Mesenchymal stem cell (in vitro differentiated cells and primary cell): ENCODE measurements around the gene RASSF8.

Source experiments
- DNase-seq: peaks from one replicate; pipeline ENCODE4 v3.0.0-alpha.2; 2013
- H2AFZ ChIP-seq: one replicate; pipeline ENCODE4 v1.6.1; 2013; ENCODE audit warnings: low read depth, mild to moderate bottlenecking, control low read depth, inconsistent platforms, low read length, moderate library complexity
- H2AK5ac ChIP-seq: 2 replicates; pipeline ENCODE4 v1.6.1; 2013; ENCODE audit warnings: low read length, moderate library complexity, mild to moderate bottlenecking, inconsistent platforms; ENCODE audit not compliant: severe bottlenecking
- H2BK120ac ChIP-seq: one replicate; pipeline ENCODE4 v1.6.1; 2013; ENCODE audit warnings: low read depth, mild to moderate bottlenecking, inconsistent platforms, low read length, moderate library complexity
- H2BK12ac ChIP-seq, 2 experiments: one replicate each; pipeline ENCODE4 v1.6.1; 2013; ENCODE audit warnings: inconsistent platforms in 2 of 2, low read length in 2 of 2, mild to moderate bottlenecking in 2 of 2, moderate library complexity in 2 of 2, control low read depth in 1 of 2
- H2BK15ac ChIP-seq: one replicate; pipeline ENCODE4 v1.6.1; 2013; ENCODE audit warnings: mild to moderate bottlenecking, low read depth, inconsistent platforms; ENCODE audit not compliant: poor library complexity, severe bottlenecking
- H2BK5ac ChIP-seq: 2 replicates; pipeline ENCODE4 v1.6.1; 2013; ENCODE audit warnings: low read depth, mild to moderate bottlenecking, low read length, control low read depth, inconsistent platforms; ENCODE audit not compliant: poor library complexity, severe bottlenecking
- H3K14ac ChIP-seq, 2 experiments: one replicate each; pipeline ENCODE4 v1.6.1; 2013; ENCODE audit warnings: inconsistent platforms in 2 of 2, low read length in 2 of 2, control low read depth in 1 of 2, mild to moderate bottlenecking in 1 of 2, moderate library complexity in 1 of 2
- H3K18ac ChIP-seq, 2 experiments: one replicate each; pipeline ENCODE4 v1.6.1; 2013; ENCODE audit warnings: inconsistent platforms in 2 of 2, low read length in 2 of 2, control low read depth in 1 of 2, low read depth in 1 of 2, mild to moderate bottlenecking in 1 of 2
- H3K23ac ChIP-seq, 2 experiments: one replicate each; pipeline ENCODE4 v1.6.1; 2013; ENCODE audit warnings: inconsistent platforms in 2 of 2, low read length in 2 of 2, mild to moderate bottlenecking in 2 of 2, moderate library complexity in 2 of 2, control low read depth in 1 of 2
- H3K27ac ChIP-seq: 2 replicates; pipeline ENCODE4 v1.5.1; 2013; ENCODE audit warnings: mild to moderate bottlenecking, moderate library complexity, low read length, control low read depth, inconsistent platforms; ENCODE audit not compliant: poor library complexity, severe bottlenecking
- H3K27me3 ChIP-seq, 2 experiments: 2 replicates each; pipeline versions ENCODE4 v1.6.1 to v1.7.0; 2013; ENCODE audit warnings: low read length in 2 of 2, mild to moderate bottlenecking in 2 of 2, moderate library complexity in 2 of 2, control low read depth in 1 of 2, inconsistent platforms in 1 of 2; ENCODE audit not compliant: control insufficient read depth in 1 of 2, insufficient read depth in 1 of 2
- H3K36me3 ChIP-seq, 2 experiments: 2 replicates each; pipeline versions ENCODE4 v1.6.1 to v1.7.0; 2013; ENCODE audit warnings: low read length in 2 of 2, control low read depth in 1 of 2, inconsistent platforms in 1 of 2, low read depth in 1 of 2, mild to moderate bottlenecking in 1 of 2; ENCODE audit not compliant: insufficient read depth in 2 of 2, control insufficient read depth in 1 of 2
- H3K4ac ChIP-seq, 2 experiments: one replicate each; pipeline ENCODE4 v1.6.1; 2013; ENCODE audit warnings: inconsistent platforms in 2 of 2, low read length in 2 of 2, mild to moderate bottlenecking in 2 of 2, moderate library complexity in 2 of 2, control low read depth in 1 of 2, low read depth in 1 of 2
- H3K4me1 ChIP-seq: 2 replicates; pipeline ENCODE4 v1.6.1; 2013; ENCODE audit warnings: low read depth, low read length, control low read depth; ENCODE audit not compliant: control insufficient read depth, insufficient read depth
- H3K4me2 ChIP-seq: 2 replicates; pipeline ENCODE4 v1.6.1; 2013; ENCODE audit warnings: low read length, mild to moderate bottlenecking, inconsistent platforms; ENCODE audit not compliant: poor library complexity, severe bottlenecking
- H3K4me3 ChIP-seq, 2 experiments: 2 replicates each; pipeline versions ENCODE4 v1.5.1 to v1.7.0; 2013; ENCODE audit warnings: low read length in 2 of 2, mild to moderate bottlenecking in 2 of 2, control low read depth in 1 of 2, low read depth in 1 of 2; ENCODE audit not compliant: insufficient read depth in 1 of 2
- H3K79me1 ChIP-seq: replicated peaks from 2 replicates; pipeline ENCODE4 v1.6.1; 2013; ENCODE audit warnings: mild to moderate bottlenecking, control low read depth, low read length, inconsistent platforms; ENCODE audit not compliant: poor library complexity, severe bottlenecking
- H3K9ac ChIP-seq: 2 replicates; pipeline ENCODE4 v1.7.0; 2013; ENCODE audit warnings: mild to moderate bottlenecking, low read length, moderate library complexity
- H3K9me3 ChIP-seq: 2 replicates; pipeline ENCODE4 v1.7.0; 2013; ENCODE audit warnings: mild to moderate bottlenecking, low read length; ENCODE audit not compliant: control insufficient read depth
- H4K8ac ChIP-seq: one replicate; pipeline ENCODE4 v1.6.1; 2013; ENCODE audit warnings: inconsistent platforms, mild to moderate bottlenecking, low read length, moderate library complexity
- H4K91ac ChIP-seq: one replicate; pipeline ENCODE4 v1.6.1; 2013; ENCODE audit warnings: mild to moderate bottlenecking, low read length, inconsistent platforms
- WGBS: methylation state at CpG from one replicate; pipeline ENCODE4 v1.1.7; 2013; ENCODE audit warnings: mixed read lengths; 5-methylcytosine and 5-hydroxymethylcytosine counted together

RASSF8 gene

GRCh38 chr12:26062006-26062405 lies 103.5 kb downstream of the RASSF8 start:
- no peak overlapping the region for H3K9ac ChIP-seq
- H3K18ac ChIP-seq, result no peak overlapping the region
- no peak overlapping the region for H3K4me2 ChIP-seq
- H3K4me1 ChIP-seq, result no peaks in the 10 kb centered on the region
- no peak overlapping the region for H3K4ac ChIP-seq
- H3K27me3 ChIP-seq, result no peaks in the 10 kb centered on the region
- H2BK15ac ChIP-seq, result no peak overlapping the region
- no peak for DNase-seq
- H3K27ac ChIP-seq, result no peak overlapping the region
- 97% methylated on average over 3 of the region's 3 CpGs for WGBS
- H3K14ac ChIP-seq, result no peak overlapping the region
- no peak overlapping the region for H4K8ac ChIP-seq
- H3K9me3 ChIP-seq, result no peaks in the 10 kb centered on the region
- no peak overlapping the region for H4K91ac ChIP-seq
- no peak overlapping the region for H3K4me3 ChIP-seq
- peaks cover 13% of the 10 kb centered on the region for H3K79me1 ChIP-seq
- no peak overlapping the region for H2BK120ac ChIP-seq
- H2BK5ac ChIP-seq, result no peak overlapping the region
- no peak overlapping the region for H2BK12ac ChIP-seq
- no peak overlapping the region for H2AFZ ChIP-seq
- H2AK5ac ChIP-seq, result no peak overlapping the region
- H3K23ac ChIP-seq, result no peak overlapping the region
- H3K36me3 ChIP-seq, result peaks cover 0 to 75% of the 10 kb centered on the region in 2 experiments

GRCh38 chr12:26062566-26062965 lies 104.1 kb downstream of the RASSF8 start:
- H3K4me2 ChIP-seq, result no peak overlapping the region
- no peaks in the 10 kb centered on the region for H3K4me1 ChIP-seq
- H3K9me3 ChIP-seq, result no peaks in the 10 kb centered on the region
- H3K79me1 ChIP-seq, result peaks cover 15% of the 10 kb centered on the region
- no peak overlapping the region for H2BK12ac ChIP-seq
- 55% methylated on average over 3 of the region's 4 CpGs for WGBS
- H3K27me3 ChIP-seq, result no peaks in the 10 kb centered on the region
- H2AFZ ChIP-seq, result no peak overlapping the region
- no peak overlapping the region for H2AK5ac ChIP-seq
- H3K14ac ChIP-seq, result no peak overlapping the region
- H3K27ac ChIP-seq, result peak overlapping the region; percentile 38
- H2BK15ac ChIP-seq, result no peak overlapping the region
- no peak overlapping the region for H3K4ac ChIP-seq
- no peak overlapping the region for H2BK5ac ChIP-seq
- H3K9ac ChIP-seq, result peak overlapping the region; percentile 23
- peaks cover 2 to 80% of the 10 kb centered on the region in 2 experiments for H3K36me3 ChIP-seq
- H3K4me3 ChIP-seq, result no peak overlapping the region
- H4K91ac ChIP-seq, result no peak overlapping the region
- no peak overlapping the region for H2BK120ac ChIP-seq
- H3K18ac ChIP-seq, result no peak overlapping the region
- H3K23ac ChIP-seq, result no peak overlapping the region
- peak; percentile 45 for DNase-seq
- H4K8ac ChIP-seq, result no peak overlapping the region

DNA sequence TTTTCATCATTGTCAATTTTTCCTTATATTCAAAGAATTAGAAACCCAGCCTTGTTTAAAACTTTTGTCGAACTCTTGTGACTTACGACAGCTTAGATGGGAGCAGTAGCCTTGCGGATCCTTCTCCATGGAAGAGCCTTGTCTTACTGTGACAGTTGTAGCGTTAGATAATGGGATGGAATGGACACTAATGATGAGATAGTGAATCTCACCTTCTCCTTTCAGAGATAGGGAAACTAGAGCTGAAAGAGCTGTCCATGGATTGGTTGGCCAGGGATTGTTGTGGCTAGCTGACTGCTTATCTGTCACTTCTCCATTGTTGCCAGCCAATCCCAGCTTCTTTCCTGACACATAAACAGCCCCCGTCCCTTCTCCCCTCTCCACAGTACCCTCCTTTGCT lies 107.0 kb downstream of the RASSF8 start:
- H2BK5ac ChIP-seq, result no peak overlapping the region
- no peak overlapping the region for H3K14ac ChIP-seq

GRCh38 chr12:26068503-26068902 lies 110.0 kb downstream of the RASSF8 start:
- H2BK15ac ChIP-seq, result no peak overlapping the region
- no peak overlapping the region for H3K9ac ChIP-seq
- no peak overlapping the region for H3K4ac ChIP-seq
- no peak overlapping the region for H4K91ac ChIP-seq
- WGBS, result 100% methylated on average over 3 of the region's 4 CpGs
- H2AK5ac ChIP-seq, result no peak overlapping the region
- no peaks in the 10 kb centered on the region for H3K9me3 ChIP-seq
- no peak overlapping the region for H2BK120ac ChIP-seq
- H3K27ac ChIP-seq, result no peak overlapping the region
- H3K4me2 ChIP-seq, result no peak overlapping the region
- peaks cover 4 to 99% of the 10 kb centered on the region in 2 experiments for H3K36me3 ChIP-seq
- H2AFZ ChIP-seq, result no peak overlapping the region
- H3K27me3 ChIP-seq, result no peaks in the 10 kb centered on the region
- no peak overlapping the region for H3K4me3 ChIP-seq
- no peak overlapping the region for H2BK12ac ChIP-seq
- no peak overlapping the region for H3K14ac ChIP-seq
- H2BK5ac ChIP-seq, result no peak overlapping the region
- no peak overlapping the region for H3K18ac ChIP-seq
- no peak overlapping the region for H3K23ac ChIP-seq
- H3K4me1 ChIP-seq, result no peaks in the 10 kb centered on the region
- no peak for DNase-seq
- peaks cover 19% of the 10 kb centered on the region for H3K79me1 ChIP-seq
- H4K8ac ChIP-seq, result no peak overlapping the region

More for the DNA sequence above, 107.0 kb downstream of the RASSF8 start:
- H3K18ac ChIP-seq, result no peak overlapping the region
- no peak for DNase-seq
- H2AFZ ChIP-seq, result no peak overlapping the region
- H3K9me3 ChIP-seq, result no peaks in the 10 kb centered on the region
- no peak overlapping the region for H3K9ac ChIP-seq
- H4K8ac ChIP-seq, result no peak overlapping the region
- no peak overlapping the region for H3K27ac ChIP-seq
- no peaks in the 10 kb centered on the region for H3K27me3 ChIP-seq
- peaks cover 4 to 84% of the 10 kb centered on the region in 2 experiments for H3K36me3 ChIP-seq
- no peaks in the 10 kb centered on the region for H3K4me1 ChIP-seq
- no peak overlapping the region for H2BK12ac ChIP-seq
- no peak overlapping the region for H3K4me2 ChIP-seq
- H2AK5ac ChIP-seq, result no peak overlapping the region
- H3K79me1 ChIP-seq, result peaks cover 15% of the 10 kb centered on the region
- no peak overlapping the region for H3K4me3 ChIP-seq
- no peak overlapping the region for H3K4ac ChIP-seq
- no peak overlapping the region for H2BK120ac ChIP-seq
- H4K91ac ChIP-seq, result no peak overlapping the region
- no peak overlapping the region for H2BK15ac ChIP-seq
- H3K23ac ChIP-seq, result no peak overlapping the region
- WGBS, result 99% methylated on average over 5 of the region's 5 CpGs
